GM18873 (cell line): ENCODE data around the gene LLGL2.

ENCODE experiments used
- ATAC-seq: cut with Tn5 transposase; IDR thresholded peaks from one replicate; pipeline ENCODE4 v1.9.1; 2021; ENCODE audit warnings: mild to moderate bottlenecking, moderate library complexity, moderate number of reproducible peaks; ENCODE audit not compliant: unreplicated experiment, low FRiP score

LLGL2 gene

GRCh38 chr17:75505640-75506039, 19.9 kb upstream of the LLGL2 start:
- ATAC-seq, result no peak

GRCh38 chr17:75506134-75506533, 19.4 kb upstream of the LLGL2 start:
- ATAC-seq, result no peak

GRCh38 chr17:75506888-75507287, 18.6 kb upstream of the LLGL2 start:
- ATAC-seq, result no peak

- no peak for ATAC-seq
Observed at GRCh38 chr17:75507733-75508719, 17.5 kb upstream of the LLGL2 start.

GRCh38 chr17:75508931-75509361, 16.6 kb upstream of the LLGL2 start:
- ATAC-seq, result no peak

GRCh38 chr17:75509528-75510258, 15.8 kb upstream of the LLGL2 start:
- no peak for ATAC-seq

GRCh38 chr17:75511270-75511609, 14.3 kb upstream of the LLGL2 start:
- no peak for ATAC-seq

- ATAC-seq, result no peak
Observed at GRCh38 chr17:75511610-75512575, 13.6 kb upstream of the LLGL2 start.

- no peak for ATAC-seq
Observed at GRCh38 chr17:75512926-75513640, 12.4 kb upstream of the LLGL2 start.

- ATAC-seq, result no peak
Observed at GRCh38 chr17:75513641-75514000, 11.9 kb upstream of the LLGL2 start.

GRCh38 chr17:75514299-75514918, 11.1 kb upstream of the LLGL2 start:
- ATAC-seq, result no peak

- no peak for ATAC-seq
Observed at GRCh38 chr17:75514919-75515495, 10.5 kb upstream of the LLGL2 start.

- ATAC-seq, result no peak
Observed at GRCh38 chr17:75515496-75516254, 9.8 kb upstream of the LLGL2 start, which contains the start of gene CASKIN2. Gene CASKIN2, minus strand, starts transcription at chr17:75515537. Its CDS starts 1,733 bp downstream, at chr17:75513804.

- ATAC-seq, result no peak
Observed at GRCh38 chr17:75516255-75516618, 9.3 kb upstream of the LLGL2 start, which contains the start of gene TSEN54. Gene TSEN54, plus strand, starts transcription at chr17:75516528. Its CDS starts 33 bp downstream, at chr17:75516561.

GRCh38 chr17:75516619-75517296, 8.7 kb upstream of the LLGL2 start:
- ATAC-seq, result no peak

GRCh38 chr17:75517297-75517865, 8.1 kb upstream of the LLGL2 start:
- no peak for ATAC-seq

- no peak for ATAC-seq
Observed at GRCh38 chr17:75518201-75518600, 7.3 kb upstream of the LLGL2 start.
